ENCODE measurements around the gene HSD3B2.

HSD3B2 gene

GRCh38 chr1:119422631-119423030, 7.7 kb downstream of the HSD3B2 start:
- Histone ChIP-seq H3K36me3 (ENCODE audit: control insufficient read depth, insufficient read depth, low read length) (no peaks in the 10 kb centered on the region), H3K27ac (ENCODE audit: insufficient read depth, low read length, poor library complexity, severe bottlenecking) (no peak overlapping the region), H3K4me1 (ENCODE audit: control insufficient read depth, insufficient read depth, low read length, poor library complexity, severe bottlenecking) (no peaks in the 10 kb centered on the region), H3K27me3 (replicated peaks; ENCODE audit: control insufficient read depth, insufficient read depth, low read length, poor library complexity, severe bottlenecking) (no peaks in the 10 kb centered on the region), H3K4me3 (ENCODE audit: insufficient read depth, low read depth, low read length, poor library complexity, severe bottlenecking) (no peak overlapping the region), H3K9me3 (ENCODE audit: control insufficient read depth, low read length) (no peaks in the 10 kb centered on the region)
- DNase-seq, result no peak

- Histone ChIP-seq H3K9me3 (ENCODE audit: control insufficient read depth, low read length) (no peaks in the 10 kb centered on the region), H3K36me3 (ENCODE audit: control insufficient read depth, insufficient read depth, low read length) (no peaks in the 10 kb centered on the region), H3K27me3 (replicated peaks; ENCODE audit: control insufficient read depth, insufficient read depth, low read length, poor library complexity, severe bottlenecking) (no peaks in the 10 kb centered on the region), H3K4me1 (ENCODE audit: control insufficient read depth, insufficient read depth, low read length, poor library complexity, severe bottlenecking) (no peaks in the 10 kb centered on the region), H3K4me3 (ENCODE audit: insufficient read depth, low read depth, low read length, poor library complexity, severe bottlenecking) (no peak overlapping the region), H3K27ac (ENCODE audit: insufficient read depth, low read length, poor library complexity, severe bottlenecking) (no peak overlapping the region)
- no peak for DNase-seq
These were observed 14.0 kb downstream of the HSD3B2 start for GRCh38 chr1:119428991-119429390.

DNA sequence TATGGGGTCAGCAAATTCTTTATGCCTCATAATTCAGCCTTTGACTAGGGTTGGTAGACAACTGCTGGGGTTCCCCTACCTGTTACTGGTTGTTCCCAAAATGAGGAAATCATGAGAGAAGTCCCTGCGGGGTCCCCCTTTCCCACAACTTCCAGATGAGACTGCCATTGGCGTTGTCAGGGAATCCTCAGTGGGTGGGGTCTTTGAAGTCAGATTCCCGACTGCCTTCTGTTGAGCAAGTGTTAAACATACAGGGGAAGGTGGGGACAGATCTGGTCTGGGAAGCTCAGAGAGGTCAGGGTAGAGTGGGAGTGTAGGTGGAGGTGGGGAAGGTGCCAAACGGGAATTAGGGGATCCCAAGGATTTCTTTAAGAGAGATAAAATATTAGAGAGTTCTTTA, 14.7 kb downstream of the HSD3B2 start:
- H3K9me3 ChIP-seq (ENCODE audit: control insufficient read depth, low read length), result no peaks in the 10 kb centered on the region
- H3K36me3 ChIP-seq (ENCODE audit: control insufficient read depth, insufficient read depth, low read length), result no peaks in the 10 kb centered on the region
- H3K4me1 ChIP-seq (ENCODE audit: control insufficient read depth, insufficient read depth, low read length, poor library complexity, severe bottlenecking), result no peaks in the 10 kb centered on the region
- no peak for DNase-seq
- no peaks in the 10 kb centered on the region for H3K27me3 ChIP-seq (replicated peaks; ENCODE audit: control insufficient read depth, insufficient read depth, low read length, poor library complexity, severe bottlenecking)
- H3K4me3 ChIP-seq (ENCODE audit: insufficient read depth, low read depth, low read length, poor library complexity, severe bottlenecking), result no peak overlapping the region
- H3K27ac ChIP-seq (ENCODE audit: insufficient read depth, low read length, poor library complexity, severe bottlenecking), result no peak overlapping the region

GRCh38 chr1:119430486-119430885, 15.5 kb downstream of the HSD3B2 start:
- Histone ChIP-seq H3K4me3 (ENCODE audit: insufficient read depth, low read depth, low read length, poor library complexity, severe bottlenecking) (no peak overlapping the region), H3K27ac (ENCODE audit: insufficient read depth, low read length, poor library complexity, severe bottlenecking) (no peak overlapping the region)

DNA sequence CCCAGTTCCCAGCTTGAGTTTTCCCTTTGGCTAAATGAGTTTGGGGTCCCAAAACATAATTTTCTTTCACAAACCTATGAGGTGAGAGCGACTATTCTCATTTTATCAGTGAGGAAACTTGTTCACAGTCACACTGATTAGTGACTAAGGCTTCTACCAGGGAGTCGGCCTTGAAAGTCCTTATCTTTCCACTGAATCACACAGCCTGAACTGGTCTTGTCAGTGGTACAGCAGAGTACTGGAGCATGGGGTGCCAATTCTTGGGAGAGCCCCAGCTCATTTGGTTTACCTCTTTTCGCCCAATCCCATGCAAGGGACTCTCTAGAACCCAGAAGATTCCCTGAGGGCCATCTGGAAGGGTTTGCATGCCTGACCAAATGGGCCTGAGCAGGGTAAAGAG, 16.9 kb downstream of the HSD3B2 start:
- H3K27ac ChIP-seq (ENCODE audit: insufficient read depth, low read length, poor library complexity, severe bottlenecking), result no peak overlapping the region
- no peaks in the 10 kb centered on the region for H3K36me3 ChIP-seq (ENCODE audit: control insufficient read depth, insufficient read depth, low read length)
- no peaks in the 10 kb centered on the region for H3K9me3 ChIP-seq (ENCODE audit: control insufficient read depth, low read length)
- DNase-seq, result no peak
- no peaks in the 10 kb centered on the region for H3K4me1 ChIP-seq (ENCODE audit: control insufficient read depth, insufficient read depth, low read length, poor library complexity, severe bottlenecking)
- no peak overlapping the region for H3K4me3 ChIP-seq (ENCODE audit: insufficient read depth, low read depth, low read length, poor library complexity, severe bottlenecking)
- no peaks in the 10 kb centered on the region for H3K27me3 ChIP-seq (replicated peaks; ENCODE audit: control insufficient read depth, insufficient read depth, low read length, poor library complexity, severe bottlenecking)

More at GRCh38 chr1:119430486-119430885, 15.5 kb downstream of the HSD3B2 start:
- no peak for DNase-seq
- Histone ChIP-seq H3K36me3 (ENCODE audit: control insufficient read depth, insufficient read depth, low read length) (no peaks in the 10 kb centered on the region), H3K4me1 (ENCODE audit: control insufficient read depth, insufficient read depth, low read length, poor library complexity, severe bottlenecking) (no peaks in the 10 kb centered on the region), H3K27me3 (replicated peaks; ENCODE audit: control insufficient read depth, insufficient read depth, low read length, poor library complexity, severe bottlenecking) (no peaks in the 10 kb centered on the region), H3K9me3 (ENCODE audit: control insufficient read depth, low read length) (no peaks in the 10 kb centered on the region)

- Histone ChIP-seq H3K9me3 (ENCODE audit: control insufficient read depth, low read length) (no peaks in the 10 kb centered on the region), H3K27me3 (replicated peaks; ENCODE audit: control insufficient read depth, insufficient read depth, low read length, poor library complexity, severe bottlenecking) (no peaks in the 10 kb centered on the region), H3K4me1 (ENCODE audit: control insufficient read depth, insufficient read depth, low read length, poor library complexity, severe bottlenecking) (no peaks in the 10 kb centered on the region), H3K4me3 (ENCODE audit: insufficient read depth, low read depth, low read length, poor library complexity, severe bottlenecking) (no peak overlapping the region), H3K36me3 (ENCODE audit: control insufficient read depth, insufficient read depth, low read length) (no peaks in the 10 kb centered on the region), H3K27ac (ENCODE audit: insufficient read depth, low read length, poor library complexity, severe bottlenecking) (no peak overlapping the region)
- no peak for DNase-seq
These were observed 20.1 kb downstream of the HSD3B2 start for GRCh38 chr1:119435052-119435451.

- no peaks in the 10 kb centered on the region for H3K27me3 ChIP-seq (replicated peaks; ENCODE audit: control insufficient read depth, insufficient read depth, low read length, poor library complexity, severe bottlenecking)
- no peak overlapping the region for H3K4me3 ChIP-seq (ENCODE audit: insufficient read depth, low read depth, low read length, poor library complexity, severe bottlenecking)
- no peaks in the 10 kb centered on the region for H3K4me1 ChIP-seq (ENCODE audit: control insufficient read depth, insufficient read depth, low read length, poor library complexity, severe bottlenecking)
- H3K9me3 ChIP-seq (ENCODE audit: control insufficient read depth, low read length), result no peaks in the 10 kb centered on the region
- no peaks in the 10 kb centered on the region for H3K36me3 ChIP-seq (ENCODE audit: control insufficient read depth, insufficient read depth, low read length)
- no peak for DNase-seq
- H3K27ac ChIP-seq (ENCODE audit: insufficient read depth, low read length, poor library complexity, severe bottlenecking), result no peak overlapping the region
These were observed 23.8 kb downstream of the HSD3B2 start for GRCh38 chr1:119438761-119439160.

GRCh38 chr1:119440721-119441307, 25.9 kb downstream of the HSD3B2 start:
- H3K27ac ChIP-seq (ENCODE audit: insufficient read depth, low read length, poor library complexity, severe bottlenecking), result no peak overlapping the region
- no peak for DNase-seq
- no peaks in the 10 kb centered on the region for H3K9me3 ChIP-seq (ENCODE audit: control insufficient read depth, low read length)
- H3K36me3 ChIP-seq (ENCODE audit: control insufficient read depth, insufficient read depth, low read length), result no peaks in the 10 kb centered on the region
- no peaks in the 10 kb centered on the region for H3K4me1 ChIP-seq (ENCODE audit: control insufficient read depth, insufficient read depth, low read length, poor library complexity, severe bottlenecking)
- H3K27me3 ChIP-seq (replicated peaks; ENCODE audit: control insufficient read depth, insufficient read depth, low read length, poor library complexity, severe bottlenecking), result no peaks in the 10 kb centered on the region
- no peak overlapping the region for H3K4me3 ChIP-seq (ENCODE audit: insufficient read depth, low read depth, low read length, poor library complexity, severe bottlenecking)

DNA sequence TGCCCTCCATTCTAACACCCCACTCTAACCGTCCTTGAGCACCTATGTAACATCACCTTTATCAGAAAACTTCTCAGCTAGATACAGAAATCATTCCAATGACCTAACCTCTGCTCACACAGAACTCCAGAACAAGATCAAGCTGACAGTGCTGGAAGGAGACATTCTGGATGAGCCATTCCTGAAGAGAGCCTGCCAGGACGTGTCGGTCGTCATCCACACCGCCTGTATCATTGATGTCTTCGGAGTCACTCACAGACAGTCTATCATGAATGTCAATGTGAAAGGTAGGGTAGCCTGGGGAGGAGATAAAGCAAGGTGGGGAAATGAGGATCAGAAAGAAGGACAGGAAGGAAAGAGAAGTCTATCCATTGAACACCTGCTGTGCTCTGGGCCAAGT, 27.8 kb downstream of the HSD3B2 start:
- H3K9me3 ChIP-seq (ENCODE audit: control insufficient read depth, low read length), result no peaks in the 10 kb centered on the region
- no peak for DNase-seq
- H3K4me1 ChIP-seq (ENCODE audit: control insufficient read depth, insufficient read depth, low read length, poor library complexity, severe bottlenecking), result no peaks in the 10 kb centered on the region
- no peaks in the 10 kb centered on the region for H3K36me3 ChIP-seq (ENCODE audit: control insufficient read depth, insufficient read depth, low read length)
- H3K27ac ChIP-seq (ENCODE audit: insufficient read depth, low read length, poor library complexity, severe bottlenecking), result no peak overlapping the region
- H3K27me3 ChIP-seq (replicated peaks; ENCODE audit: control insufficient read depth, insufficient read depth, low read length, poor library complexity, severe bottlenecking), result no peaks in the 10 kb centered on the region
- no peak overlapping the region for H3K4me3 ChIP-seq (ENCODE audit: insufficient read depth, low read depth, low read length, poor library complexity, severe bottlenecking)

- no peak for DNase-seq
- Histone ChIP-seq H3K27me3 (replicated peaks; ENCODE audit: control insufficient read depth, insufficient read depth, low read length, poor library complexity, severe bottlenecking) (no peaks in the 10 kb centered on the region), H3K27ac (ENCODE audit: insufficient read depth, low read length, poor library complexity, severe bottlenecking) (no peak overlapping the region), H3K36me3 (ENCODE audit: control insufficient read depth, insufficient read depth, low read length) (no peaks in the 10 kb centered on the region), H3K9me3 (ENCODE audit: control insufficient read depth, low read length) (no peaks in the 10 kb centered on the region), H3K4me1 (ENCODE audit: control insufficient read depth, insufficient read depth, low read length, poor library complexity, severe bottlenecking) (no peaks in the 10 kb centered on the region), H3K4me3 (ENCODE audit: insufficient read depth, low read depth, low read length, poor library complexity, severe bottlenecking) (no peak overlapping the region)
These were observed 31.4 kb downstream of the HSD3B2 start for GRCh38 chr1:119446321-119446720.

Data from effector memory CD4-positive, alpha-beta T cell (primary cell).